Fibroblast of skin of left biceps (primary cell): ENCODE data around the gene TDRD10.

Source experiments
- DNase-seq, 2 experiments: peaks; one replicate each; pipeline ENCODE4 v3.0.0-alpha.2; 2013; ENCODE audit warnings: low read depth in 2 of 2

The TDRD10 gene, protein sequence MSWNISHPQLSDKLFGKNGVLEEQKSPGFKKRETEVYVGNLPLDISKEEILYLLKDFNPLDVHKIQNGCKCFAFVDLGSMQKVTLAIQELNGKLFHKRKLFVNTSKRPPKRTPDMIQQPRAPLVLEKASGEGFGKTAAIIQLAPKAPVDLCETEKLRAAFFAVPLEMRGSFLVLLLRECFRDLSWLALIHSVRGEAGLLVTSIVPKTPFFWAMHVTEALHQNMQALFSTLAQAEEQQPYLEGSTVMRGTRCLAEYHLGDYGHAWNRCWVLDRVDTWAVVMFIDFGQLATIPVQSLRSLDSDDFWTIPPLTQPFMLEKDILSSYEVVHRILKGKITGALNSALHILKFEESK

DNA sequence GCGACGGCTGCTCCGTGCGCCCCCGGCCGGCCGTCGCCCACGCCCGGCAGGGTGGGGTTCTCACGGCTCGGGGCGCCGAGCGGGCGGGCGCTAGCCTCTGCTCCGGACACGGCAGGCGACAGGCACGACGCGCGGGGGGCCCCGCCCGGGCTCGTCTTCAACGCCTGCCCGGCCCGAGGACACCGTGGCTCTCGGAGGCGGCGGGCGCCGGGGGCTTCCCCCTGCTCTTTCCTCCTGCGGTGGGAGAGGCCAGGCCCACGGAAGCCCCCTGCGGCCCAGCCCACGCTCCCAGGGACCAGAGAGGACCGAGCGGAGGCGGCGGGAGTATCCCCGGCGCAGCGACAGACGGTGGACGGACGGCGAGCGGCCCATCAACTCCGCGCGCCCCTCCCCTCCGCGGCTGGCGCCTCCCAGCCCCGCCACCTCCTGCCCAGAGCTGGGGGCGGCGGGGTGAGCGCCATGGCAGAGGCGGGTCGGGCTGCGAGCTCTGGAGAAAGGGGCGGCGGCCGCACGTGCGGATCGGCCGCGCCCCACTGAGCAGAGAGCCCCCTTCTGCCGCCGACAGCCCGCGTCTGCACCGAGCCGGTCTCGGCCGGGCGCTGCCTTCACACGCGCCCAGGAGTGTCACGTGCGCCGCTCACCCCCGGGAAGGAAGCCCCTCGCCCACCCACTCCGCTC, at the start of gene TDRD10, which contains the start of gene SHE:
Gene TDRD10 (plus strand): TSS at position 154 of the 678 bp plus-strand sequence. CDS start 4,685 bp downstream, outside the sequence.
Gene SHE (minus strand): TSS at position 347 of the 678 bp plus-strand sequence. CDS start 386 bp downstream, outside the sequence.
- no peak for DNase-seq

DNA sequence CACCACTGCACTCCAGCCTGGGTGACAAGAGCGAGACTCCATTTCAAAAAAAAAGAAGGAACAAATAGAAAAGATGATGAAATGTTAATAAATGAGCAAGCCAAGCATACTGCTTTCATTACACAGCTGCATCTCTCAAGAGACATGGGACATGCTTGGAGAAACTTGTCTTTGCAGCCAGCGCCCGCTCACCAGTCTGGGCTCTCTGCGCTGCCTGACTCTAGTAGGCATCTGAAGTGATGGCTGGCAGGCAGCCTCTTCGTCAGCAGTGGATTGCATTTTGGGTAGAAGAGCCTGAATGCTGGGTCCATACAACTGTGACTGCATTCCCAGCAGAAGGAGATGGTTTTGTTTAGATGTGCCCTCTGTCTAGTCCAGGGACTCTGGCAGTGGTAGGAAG, 48.9 kb upstream of the TDRD10 start:
- DNase-seq: no peak

DNA sequence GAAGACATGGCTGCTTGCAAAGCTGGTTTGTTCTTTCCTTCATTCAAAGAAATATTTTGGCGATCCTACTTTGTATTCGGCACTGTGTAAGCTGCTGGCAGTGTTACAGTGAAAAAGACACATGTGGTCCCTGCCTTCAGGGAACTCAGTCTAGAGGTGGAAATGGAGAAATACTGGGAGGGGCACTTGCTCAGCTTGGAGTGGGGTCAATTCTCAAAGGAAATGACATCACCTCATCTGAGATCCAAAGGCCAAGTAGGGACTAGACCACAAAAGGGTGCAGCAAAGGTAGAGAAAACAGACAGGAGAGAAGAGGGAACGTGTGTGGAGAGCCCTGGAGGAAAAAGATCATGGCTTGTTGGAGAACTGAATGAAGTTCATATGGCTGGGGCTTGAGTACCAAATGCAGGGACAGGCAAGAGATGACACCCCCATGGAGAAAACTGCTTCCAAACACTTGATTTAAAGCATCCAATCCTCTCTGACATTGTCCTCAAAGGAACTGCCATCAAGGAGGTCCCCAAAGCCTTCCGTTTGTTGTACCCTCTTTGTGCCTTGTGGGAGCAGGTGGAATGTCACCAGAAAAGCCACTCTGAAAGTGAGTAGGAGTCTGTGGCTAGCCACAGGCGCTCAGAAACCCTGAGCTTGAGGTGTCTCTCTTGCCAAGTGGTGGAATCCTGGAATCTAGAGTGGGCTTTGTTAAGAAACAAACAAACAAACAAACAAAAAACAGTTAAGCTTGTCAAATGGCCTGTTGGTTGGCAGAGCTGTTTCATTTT, 48.3 kb upstream of the TDRD10 start:
- DNase-seq: peak; percentile 42 to 47

DNA sequence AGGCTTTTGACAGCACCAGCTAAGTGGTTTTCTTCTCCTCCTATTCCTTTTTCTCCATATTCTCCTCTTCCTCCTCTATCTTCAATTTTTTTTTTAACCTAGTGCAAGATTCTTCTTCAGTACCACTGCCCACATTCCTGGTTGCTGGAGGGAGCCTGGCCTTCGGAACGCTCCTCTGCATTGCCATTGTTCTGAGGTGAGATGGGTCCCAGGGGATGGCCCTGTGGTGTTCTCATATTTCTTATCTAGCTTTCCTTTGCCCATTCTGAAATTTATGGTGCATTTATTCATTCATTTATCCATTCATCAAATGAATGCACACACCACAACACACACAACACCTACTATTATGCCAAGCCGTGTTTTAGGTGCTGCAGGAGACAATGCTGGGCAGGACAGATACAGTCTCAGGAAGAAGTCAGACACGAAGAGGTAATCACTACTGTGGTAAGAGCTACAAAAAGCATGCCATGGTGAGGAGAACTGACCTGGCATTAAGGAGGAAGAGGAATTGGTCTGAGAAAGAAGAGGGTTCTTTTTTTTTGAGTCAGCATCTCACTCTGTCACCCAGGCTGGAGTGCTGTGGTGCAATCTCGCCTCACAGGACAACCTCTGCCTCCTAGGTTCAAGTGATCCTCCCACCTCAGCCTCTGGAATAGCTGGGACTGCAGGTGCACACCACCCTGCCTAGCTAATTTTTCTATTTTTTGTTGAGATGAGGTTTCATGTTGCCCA, 47.5 kb upstream of the TDRD10 start:
- no peak for DNase-seq

DNA sequence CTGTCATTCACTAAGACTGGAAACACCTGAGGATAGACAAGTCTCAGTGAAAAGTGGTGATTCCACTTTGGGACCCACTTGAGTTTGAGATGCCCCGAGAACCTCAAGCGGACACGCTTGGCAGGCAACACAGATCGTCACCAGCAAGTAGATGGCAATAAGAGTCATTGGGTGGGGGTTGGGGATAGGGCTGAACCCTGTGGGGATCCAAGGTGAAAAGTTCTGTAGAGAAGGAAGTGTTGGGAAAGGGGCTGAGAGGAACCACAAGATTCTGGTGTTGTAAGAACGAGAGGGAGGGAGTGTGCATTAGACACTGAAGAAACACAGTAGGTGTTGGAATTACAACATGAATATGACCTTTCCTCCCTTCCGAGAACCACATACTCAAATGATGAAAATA, 45.4 kb upstream of the TDRD10 start:
- DNase-seq: no peak

DNA sequence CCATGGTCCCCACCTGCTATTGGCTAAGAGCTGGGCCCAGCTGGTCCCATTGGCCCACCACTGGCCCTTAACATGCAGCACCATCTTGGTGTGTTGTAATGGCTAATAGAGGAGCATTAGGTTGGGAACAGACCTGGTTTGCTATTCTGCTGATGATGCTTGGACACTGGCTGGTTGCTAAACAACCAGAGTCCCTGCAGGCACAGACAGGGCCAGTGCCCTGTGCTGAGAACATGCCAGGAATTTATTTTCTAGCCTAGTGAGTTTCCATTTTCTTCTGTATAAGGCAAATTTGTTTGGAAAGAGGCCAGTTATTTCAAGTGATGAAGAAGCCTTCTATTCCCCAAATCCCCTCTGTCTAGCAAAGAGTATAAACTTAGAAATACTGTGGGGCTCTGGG, 42.9 kb upstream of the TDRD10 start:
- DNase-seq: no peak

DNA sequence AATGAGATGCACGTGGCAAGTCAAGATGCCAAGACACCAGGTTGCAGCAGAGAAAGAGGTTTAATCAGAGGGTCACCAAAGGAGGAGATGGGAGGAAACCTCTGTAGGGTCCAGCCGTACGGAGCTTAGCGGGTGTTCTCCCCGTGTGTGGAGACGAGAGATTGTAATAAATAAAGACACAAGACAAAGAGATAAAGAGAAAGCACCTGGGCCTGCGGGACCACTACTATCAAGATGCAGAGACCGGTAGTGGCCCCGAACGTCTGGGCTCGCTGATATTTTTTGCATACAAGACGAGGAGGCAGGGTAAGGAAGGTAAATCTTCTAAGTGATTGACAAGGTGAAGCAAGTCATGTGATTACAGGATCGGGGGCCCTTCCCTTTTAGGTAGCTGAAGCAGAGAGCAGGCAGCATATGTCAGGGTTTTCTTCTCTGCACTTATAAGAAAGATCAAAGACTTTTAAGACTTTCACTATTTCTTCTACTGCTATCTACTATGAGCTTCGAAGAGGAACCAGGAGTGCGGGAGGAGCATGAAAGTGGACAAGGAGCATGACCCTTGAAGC, 41.2 kb upstream of the TDRD10 start:
- no peak for DNase-seq

DNA sequence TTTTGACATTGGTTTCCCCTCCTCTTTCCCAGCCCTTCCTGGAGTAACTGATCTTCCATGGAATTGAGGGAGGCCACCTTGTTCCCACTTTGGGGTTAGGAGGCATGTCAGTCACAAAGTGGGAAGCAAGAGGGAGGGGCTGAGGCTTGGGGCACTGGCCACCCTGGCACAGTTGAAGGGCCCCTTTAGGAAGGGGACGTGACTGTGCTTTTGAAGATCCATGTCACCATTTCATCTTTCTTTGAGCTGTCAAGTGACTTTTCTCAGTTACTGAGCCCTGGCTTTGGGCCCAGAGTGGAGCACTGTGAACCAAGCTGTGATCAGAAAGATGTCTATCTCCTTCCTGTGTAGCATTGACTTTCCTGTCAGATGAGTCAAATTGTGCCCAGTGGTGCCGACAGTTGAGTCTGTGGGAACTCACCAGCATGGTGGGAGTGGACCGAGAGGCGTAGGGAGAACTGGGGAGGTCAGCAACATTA, 38.5 kb upstream of the TDRD10 start:
- DNase-seq: no peak

DNA sequence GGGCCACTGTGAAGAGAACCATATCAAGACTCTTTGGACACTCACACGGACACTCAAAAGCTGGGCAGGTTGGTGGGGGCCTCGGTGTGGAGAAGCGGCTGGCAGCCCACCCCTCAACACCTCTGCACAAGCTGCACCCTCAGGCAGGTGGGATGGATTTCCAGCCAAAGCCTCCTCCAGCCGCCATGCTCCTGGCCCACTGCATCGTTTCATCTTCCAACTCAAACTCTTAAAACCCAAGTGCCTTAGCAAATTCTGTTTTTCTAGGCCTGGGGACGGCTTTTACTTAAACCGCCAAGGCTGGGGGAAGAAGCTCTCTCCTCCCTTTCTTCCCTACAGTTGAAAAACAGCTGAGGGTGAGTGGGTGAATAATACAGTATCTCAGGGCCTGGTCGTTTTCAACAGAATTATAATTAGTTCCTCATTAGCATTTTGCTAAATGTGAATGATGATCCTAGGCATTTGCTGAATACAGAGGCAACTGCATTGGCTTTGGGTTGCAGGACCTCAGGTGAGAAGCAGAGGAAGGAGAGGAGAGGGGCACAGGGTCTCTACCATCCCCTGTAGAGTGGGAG, 36.3 kb upstream of the TDRD10 start:
- no peak for DNase-seq

DNA sequence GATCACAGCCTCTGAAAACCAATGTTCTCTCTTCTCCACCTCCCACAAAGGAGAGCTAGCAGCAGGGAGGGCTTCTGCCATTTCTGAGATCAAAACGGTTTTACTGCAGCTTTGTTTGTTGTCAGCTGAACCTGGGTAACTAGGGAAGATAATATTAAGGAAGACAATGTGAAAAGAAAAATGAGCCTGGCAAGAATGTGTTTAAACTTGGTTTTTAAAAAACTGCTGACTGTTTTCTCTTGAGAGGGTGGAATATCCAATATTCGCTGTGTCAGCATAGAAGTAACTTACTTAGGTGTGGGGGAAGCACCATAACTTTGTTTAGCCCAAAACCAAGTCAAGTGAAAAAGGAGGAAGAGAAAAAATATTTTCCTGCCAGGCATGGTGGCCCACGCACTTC, 35.8 kb upstream of the TDRD10 start:
- no peak for DNase-seq

DNA sequence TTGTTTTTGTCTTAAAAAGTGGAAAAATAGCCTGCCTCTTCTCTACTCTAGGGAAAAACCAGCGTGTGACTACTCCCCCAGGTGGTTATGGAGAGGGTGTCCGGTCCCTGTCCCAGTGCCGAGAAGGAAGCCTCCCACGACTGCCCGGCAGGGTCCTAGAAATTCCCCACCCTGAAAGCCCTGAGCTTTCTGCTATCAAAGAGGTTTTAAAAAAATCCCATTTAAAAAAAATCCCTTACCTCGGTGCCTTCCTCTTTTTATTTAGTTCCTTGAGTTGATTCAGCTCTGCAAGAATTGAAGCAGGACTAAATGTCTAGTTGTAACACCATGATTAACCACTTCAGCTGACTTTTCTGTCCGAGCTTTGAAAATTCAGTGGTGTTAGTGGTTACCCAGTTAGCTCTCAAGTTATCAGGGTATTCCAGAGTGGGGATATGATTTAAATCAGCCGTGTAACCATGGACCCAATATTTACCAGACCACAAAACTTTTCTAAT, 35.0 kb upstream of the TDRD10 start:
- no peak for DNase-seq

DNA sequence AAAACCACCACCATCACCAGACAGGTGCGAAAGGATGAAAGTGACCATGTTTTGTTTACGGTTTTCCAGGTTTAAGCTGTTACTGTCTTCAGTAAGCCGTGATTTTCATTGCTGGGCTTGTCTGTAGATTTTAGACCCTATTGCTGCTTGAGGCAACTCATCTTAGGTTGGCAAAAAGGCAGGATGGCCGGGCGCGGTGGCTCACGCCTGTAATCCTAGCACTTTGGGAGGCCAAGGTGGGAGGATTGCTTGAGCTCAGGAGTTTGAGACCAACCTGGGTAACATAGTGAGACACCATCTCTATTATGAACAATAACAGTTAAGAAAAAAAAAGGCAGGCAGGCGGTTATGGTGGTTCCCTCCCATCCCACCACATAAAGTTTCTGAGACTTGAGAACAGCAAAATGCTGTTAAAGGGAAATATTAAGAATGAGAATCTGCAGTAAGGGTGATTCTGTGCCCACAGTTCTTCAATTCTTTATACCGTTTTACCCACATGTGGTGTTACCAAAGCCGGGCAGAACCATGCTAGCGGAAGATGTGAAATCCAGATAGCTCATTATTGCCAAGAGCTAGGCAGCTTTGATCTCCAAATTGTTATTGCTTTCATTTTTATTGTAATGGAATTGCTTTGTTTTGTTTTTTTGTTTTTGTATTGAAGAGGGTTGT, 34.5 kb upstream of the TDRD10 start:
- DNase-seq: no peak

DNA sequence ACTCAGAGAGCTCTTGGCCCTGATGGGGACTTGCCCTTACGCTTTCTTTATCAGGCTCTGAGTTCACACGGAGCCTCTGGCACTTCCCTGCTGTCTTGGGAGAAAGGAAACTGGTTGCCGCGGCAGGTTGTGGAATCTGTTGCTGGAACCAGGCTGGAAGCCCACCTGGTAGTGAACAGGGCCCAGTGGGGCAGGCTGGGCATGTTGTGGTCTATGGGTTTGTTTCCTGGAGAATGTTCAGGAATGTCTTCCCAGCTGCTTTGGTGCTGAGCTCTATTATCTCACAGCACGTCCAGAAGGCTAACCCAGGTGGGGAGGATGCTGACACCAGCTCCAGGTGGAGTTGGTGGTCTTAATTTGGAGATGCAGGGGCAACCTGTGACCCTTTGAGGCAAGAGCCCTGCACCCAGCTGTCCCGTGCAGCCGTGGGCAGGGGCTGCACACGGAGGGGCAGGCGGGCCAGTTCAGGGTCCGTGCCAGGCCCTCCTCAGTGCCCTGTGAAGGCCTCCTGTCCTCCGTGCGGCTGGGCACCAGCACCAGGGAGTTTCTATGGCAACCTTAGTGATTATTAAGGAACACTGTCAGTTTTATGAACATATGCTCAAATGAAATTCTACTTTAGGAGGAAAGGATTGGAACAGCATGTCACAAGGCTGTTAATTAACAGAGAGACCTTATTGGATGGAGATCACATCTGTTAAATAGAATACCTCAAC, 33.3 kb upstream of the TDRD10 start:
- DNase-seq: no peak

DNA sequence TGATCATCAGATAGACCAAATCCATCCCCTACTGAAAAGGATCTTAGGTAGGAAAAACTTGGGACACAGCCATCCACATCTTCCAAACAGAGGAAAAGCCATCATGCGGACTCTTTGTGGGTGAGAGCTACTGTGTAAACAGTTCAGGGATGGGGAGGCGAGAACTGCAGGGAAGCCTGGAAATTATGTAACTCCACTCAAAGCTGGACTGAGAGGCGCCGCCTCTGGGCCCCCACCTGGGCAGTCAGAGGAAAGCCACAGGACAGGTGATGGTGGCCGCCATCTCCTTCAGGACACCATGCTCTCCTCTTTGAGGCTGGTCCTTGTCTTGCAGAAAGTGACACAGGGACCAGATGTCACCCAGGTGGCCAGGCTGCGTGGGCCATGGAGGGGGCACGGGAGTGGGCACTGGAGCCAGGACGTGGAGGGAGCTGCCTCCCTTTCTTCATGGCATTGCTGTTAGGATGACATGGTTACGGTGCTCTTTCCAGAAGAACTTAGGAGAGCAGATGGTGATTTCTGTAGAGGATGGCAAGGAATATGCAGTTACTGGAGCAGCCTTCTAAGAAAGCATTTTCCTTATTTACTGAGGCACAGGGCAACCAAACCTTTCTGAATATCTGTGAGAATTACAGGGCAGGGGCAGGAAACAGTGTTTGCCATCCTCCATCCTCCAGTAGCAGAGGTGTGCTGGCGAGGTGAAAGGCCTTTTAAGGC, 32.0 kb upstream of the TDRD10 start:
- no peak for DNase-seq

DNA sequence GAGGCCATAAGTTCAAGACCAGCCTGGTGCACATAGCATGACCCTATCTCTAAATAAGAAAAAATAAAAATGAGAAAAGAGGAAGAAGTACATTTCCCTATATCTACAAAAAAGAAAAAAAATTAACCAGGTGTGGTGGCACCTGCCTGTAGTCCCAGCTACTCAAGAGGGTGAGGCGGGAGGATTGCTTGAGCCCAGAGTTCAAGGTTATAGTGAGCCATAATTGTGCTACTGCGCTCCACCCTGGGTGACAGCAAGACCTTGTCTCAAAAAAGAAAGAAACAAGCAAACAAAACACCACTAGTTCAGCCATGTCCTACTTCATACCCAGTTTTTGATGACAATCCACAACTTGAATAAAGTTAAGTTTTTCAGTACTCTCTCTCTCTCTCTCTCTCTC, 30.7 kb upstream of the TDRD10 start:
- DNase-seq: no peak

DNA sequence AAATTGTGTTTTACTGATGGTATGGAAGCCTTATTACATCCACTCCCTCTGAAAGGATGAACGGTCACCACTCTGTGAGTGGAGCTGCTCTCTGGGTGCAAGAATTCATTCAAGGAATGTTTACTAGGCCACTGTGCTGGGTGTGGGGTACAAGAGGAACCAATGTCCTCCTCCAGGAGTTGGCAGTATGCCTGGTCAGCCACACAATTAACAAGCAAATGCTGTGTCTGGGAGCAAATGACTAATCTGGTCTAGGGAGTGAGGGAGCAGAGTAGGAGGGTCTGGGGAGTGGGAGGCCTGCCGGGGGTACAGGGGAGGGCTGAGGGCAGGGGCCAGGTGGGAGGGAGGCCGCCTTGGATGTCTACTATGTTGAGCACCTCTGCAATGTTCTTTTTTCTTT, 27.2 kb upstream of the TDRD10 start:
- peak; percentile 65 to 68 for DNase-seq

DNA sequence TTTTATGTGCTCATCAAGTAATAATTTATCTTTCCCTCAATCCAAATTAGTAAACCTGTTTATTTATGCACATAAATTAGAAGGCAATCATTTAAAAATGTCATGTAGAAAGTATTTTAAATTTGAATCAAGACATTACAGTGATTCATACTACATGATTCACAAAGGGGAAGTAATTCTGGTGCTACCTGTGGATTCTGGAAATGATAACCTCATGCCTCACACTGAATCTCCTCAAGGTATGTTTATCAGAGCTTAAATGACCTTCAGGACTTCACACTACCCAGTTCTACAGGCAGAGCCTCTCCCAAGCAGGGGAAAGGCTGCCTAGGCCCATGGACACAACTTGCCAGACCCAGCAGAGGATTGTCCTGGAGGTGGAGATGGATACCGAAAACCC, 25.2 kb upstream of the TDRD10 start:
- DNase-seq: no peak

DNA sequence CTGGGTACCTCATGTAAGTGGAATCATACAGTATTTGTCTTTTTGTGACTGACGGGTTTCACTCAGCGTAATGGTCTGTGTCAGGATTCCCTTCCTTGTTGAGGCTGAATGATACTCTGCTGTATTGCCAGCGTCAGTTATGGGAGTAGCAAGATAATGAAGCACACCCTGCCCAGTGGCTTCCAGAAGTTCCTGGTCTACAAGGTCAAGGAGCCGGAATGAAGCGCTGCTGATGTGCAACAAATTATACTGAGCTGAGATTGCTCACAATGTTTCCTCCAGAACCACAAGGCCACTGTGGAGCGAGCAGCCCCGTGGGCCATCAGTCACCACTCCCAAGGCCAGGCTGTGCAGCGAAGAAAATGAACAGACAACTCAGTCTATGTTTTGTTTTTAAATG, 24.0 kb upstream of the TDRD10 start:
- no peak for DNase-seq

DNA sequence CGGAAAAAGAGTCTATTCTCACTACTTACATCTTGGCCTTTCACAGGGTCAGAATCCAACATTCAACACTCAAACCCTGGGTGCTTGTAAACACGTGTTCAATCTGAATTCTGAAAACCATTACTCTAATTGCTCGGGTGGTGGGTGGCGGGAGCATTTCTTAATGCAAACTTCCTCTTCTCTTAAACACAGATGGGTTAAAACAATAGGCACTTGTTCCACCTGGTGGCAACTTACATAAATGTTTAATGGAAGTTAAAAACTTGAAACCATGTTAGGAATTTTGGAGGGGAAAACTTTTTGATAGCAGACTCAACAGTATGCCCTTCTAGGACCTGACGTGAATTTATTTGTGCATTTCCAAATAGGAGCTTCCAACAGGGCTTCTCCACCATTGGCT, 23.4 kb upstream of the TDRD10 start:
- no peak for DNase-seq
